Cortex of kidney (tissue), 1 donor: ENCODE data around the gene TTC12.
"Not testable (repeated sequence)": the region's sequence is repeated elsewhere in the genome, so short reads cannot be mapped to it uniquely, and the experiment has no call there.

Experiments used
- DNase-seq: peaks from one replicate; lab custom pipeline; 2025; lab: John Stamatoyannopoulos, UW

Gene TTC12

GRCh38 chr11:113283881-113284280 is 30.5 kb upstream of the TTC12 start:
- DNase-seq, result no peak

- DNase-seq, result no peak
These were observed 28.4 kb upstream of the TTC12 start for GRCh38 chr11:113286009-113286408.

GRCh38 chr11:113286509-113287497 is 27.6 kb upstream of the TTC12 start:
- no peak for DNase-seq

GRCh38 chr11:113287801-113288200 is 26.6 kb upstream of the TTC12 start:
- DNase-seq, result no peak

- no peak for DNase-seq
These were observed 26.0 kb upstream of the TTC12 start for GRCh38 chr11:113288286-113288863.

GRCh38 chr11:113289431-113290187 is 24.8 kb upstream of the TTC12 start:
- no peak for DNase-seq

GRCh38 chr11:113293936-113294335 is 20.4 kb upstream of the TTC12 start:
- no peak for DNase-seq

- DNase-seq, result no peak
These were observed 18.4 kb upstream of the TTC12 start for GRCh38 chr11:113295993-113296392.

GRCh38 chr11:113296447-113297205 is 17.8 kb upstream of the TTC12 start:
- no peak for DNase-seq

- DNase-seq, result not testable (repeated sequence)
These were observed 15.9 kb upstream of the TTC12 start for GRCh38 chr11:113298496-113298895.

- no peak for DNase-seq
These were observed 9.5 kb upstream of the TTC12 start for GRCh38 chr11:113304916-113305315.

- DNase-seq, result no peak
These were observed 8.7 kb upstream of the TTC12 start for GRCh38 chr11:113305440-113306336.

- no peak for DNase-seq
These were observed 5.8 kb upstream of the TTC12 start for GRCh38 chr11:113308601-113309000.

GRCh38 chr11:113311536-113311935 is 2.8 kb upstream of the TTC12 start:
- DNase-seq, result no peak

- no peak for DNase-seq
These were observed 782 bp upstream of the TTC12 start for GRCh38 chr11:113313601-113314000.

- DNase-seq, result no peak
These were observed 356 bp upstream of the TTC12 start for GRCh38 chr11:113314065-113314388.

- no peak for DNase-seq
These were observed 1.4 kb downstream of the TTC12 start for GRCh38 chr11:113315811-113316210.

GRCh38 chr11:113316256-113316655 is 1.9 kb downstream of the TTC12 start:
- no peak for DNase-seq

GRCh38 chr11:113317339-113317738 is 3.0 kb downstream of the TTC12 start:
- DNase-seq, result no peak

GRCh38 chr11:113319085-113319484 is 4.7 kb downstream of the TTC12 start:
- no peak for DNase-seq

- DNase-seq, result no peak
These were observed 7.8 kb downstream of the TTC12 start for GRCh38 chr11:113322158-113322557.
